ENCODE results near the gene IMMP2L. TPM values are rescaled to one million over a fixed set of nuclear protein-coding genes. Genes with fewer than 3 reads are reported as not detected.

IMMP2L gene
- total and polyA plus RNA-seq, 2 donors (not counting 3 experiments of a cell fraction or from before 2014, with no cell fraction given), result 9.9 to 11.8 TPM

DNA sequence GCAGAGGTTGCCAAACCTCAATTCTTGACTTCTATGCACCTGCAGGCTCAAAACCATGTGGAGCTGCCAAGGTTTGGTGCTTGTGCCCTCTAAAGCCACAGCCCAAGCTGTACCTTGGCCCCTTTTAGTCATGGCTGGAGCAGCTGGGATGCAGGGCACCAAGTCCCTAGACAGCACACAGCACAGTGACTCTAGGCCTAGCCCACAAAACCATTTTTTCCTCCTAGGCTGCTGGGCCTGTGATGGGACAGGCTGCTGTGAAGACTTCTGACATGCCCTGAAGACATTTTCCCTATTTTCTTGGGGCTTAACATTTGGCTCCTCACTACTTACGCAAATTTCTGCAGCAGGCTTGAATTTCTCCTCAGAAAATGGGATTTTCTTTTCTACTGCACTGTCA lies 499.1 kb downstream of the IMMP2L start:
- intact Hi-C loops (cut with micrococcal nuclease), result no loop called here
- ChIA-PET CTCF (no interaction called here), POLR2A (no interaction called here)
- H2AFZ ChIP-seq (ENCODE audit: low read depth, low read length), result no peak overlapping the region
- FAIRE-seq (no peak), DNase-seq (ENCODE audit: low read depth, low spot score) (no peak)
- no peak overlapping the region for H3K4me2 ChIP-seq (ENCODE audit: insufficient read depth, low read length)
- dilution Hi-C loops (cut with MboI; ENCODE audit: extremely low pct_ligation_motif_present, low sequenced_read_pairs), result no loop called here
- no peaks in the 10 kb centered on the region for H3K36me3 ChIP-seq (ENCODE audit: control insufficient read depth in 2 of 2, extremely low read depth in 1 of 2, insufficient read depth in 2 of 2, low read length in 2 of 2)
- no peaks in the 10 kb centered on the region for H3K4me1 ChIP-seq (ENCODE audit: control insufficient read depth, extremely low read depth, insufficient read depth, low read length)
- H3K79me2 ChIP-seq (ENCODE audit: control insufficient read depth, insufficient read depth, low read length), result no peaks in the 10 kb centered on the region
- H3K4me3 ChIP-seq (replicated peaks in 1 of 3; ENCODE audit: insufficient read depth in 1 of 3, low read depth in 1 of 3, low read length in 3 of 3), result no peak overlapping the region
- no peaks in the 10 kb centered on the region for H3K27me3 ChIP-seq (ENCODE audit: control insufficient read depth in 2 of 2, insufficient read depth in 2 of 2, low read length in 2 of 2)
- H3K9ac ChIP-seq (replicated peaks; ENCODE audit: extremely low read depth, insufficient read depth, low read length), result no peak overlapping the region
- H3K27ac ChIP-seq (ENCODE audit: insufficient read depth, low read depth, low read length), result no peak overlapping the region
- no peak for TF ChIP-seq POLR2A (IDR thresholded peaks at IDR 0.05; ENCODE audit: low read depth, low read length)
- no peak for TF ChIP-seq EZH2 (IDR thresholded peaks at IDR 0.05; ENCODE audit: borderline replicate concordance, low read depth, low read length, severe bottlenecking)
- TF ChIP-seq FOS (IDR thresholded peaks at IDR 0.05; ENCODE audit: borderline replicate concordance, insufficient read depth, low read length), result no peak
- TF ChIP-seq MYC (IDR thresholded peaks at IDR 0.05; ENCODE audit: low read depth, low read length), result no peak
- TF ChIP-seq, protein P1, sequence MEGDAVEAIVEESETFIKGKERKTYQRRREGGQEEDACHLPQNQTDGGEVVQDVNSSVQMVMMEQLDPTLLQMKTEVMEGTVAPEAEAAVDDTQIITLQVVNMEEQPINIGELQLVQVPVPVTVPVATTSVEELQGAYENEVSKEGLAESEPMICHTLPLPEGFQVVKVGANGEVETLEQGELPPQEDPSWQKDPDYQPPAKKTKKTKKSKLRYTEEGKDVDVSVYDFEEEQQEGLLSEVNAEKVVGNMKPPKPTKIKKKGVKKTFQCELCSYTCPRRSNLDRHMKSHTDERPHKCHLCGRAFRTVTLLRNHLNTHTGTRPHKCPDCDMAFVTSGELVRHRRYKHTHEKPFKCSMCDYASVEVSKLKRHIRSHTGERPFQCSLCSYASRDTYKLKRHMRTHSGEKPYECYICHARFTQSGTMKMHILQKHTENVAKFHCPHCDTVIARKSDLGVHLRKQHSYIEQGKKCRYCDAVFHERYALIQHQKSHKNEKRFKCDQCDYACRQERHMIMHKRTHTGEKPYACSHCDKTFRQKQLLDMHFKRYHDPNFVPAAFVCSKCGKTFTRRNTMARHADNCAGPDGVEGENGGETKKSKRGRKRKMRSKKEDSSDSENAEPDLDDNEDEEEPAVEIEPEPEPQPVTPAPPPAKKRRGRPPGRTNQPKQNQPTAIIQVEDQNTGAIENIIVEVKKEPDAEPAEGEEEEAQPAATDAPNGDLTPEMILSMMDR (IDR thresholded peaks at IDR 0.05; ENCODE audit: extremely low read depth in 1 of 2, insufficient read depth in 1 of 2, low read depth in 1 of 2, low read length in 2 of 2), result no peak
- TF ChIP-seq POLR2AphosphoS5 (IDR thresholded peaks at IDR 0.05; ENCODE audit: insufficient read depth, low read depth, low read length), result no peak
- no peak for TF ChIP-seq JUN (IDR thresholded peaks at IDR 0.05; ENCODE audit: borderline replicate concordance, insufficient read depth, insufficient read length, low read depth)
- no peak for TF ChIP-seq GATA2 (IDR thresholded peaks at IDR 0.05; ENCODE audit: insufficient read depth, insufficient read length, low read depth, low read length)
- TF ChIP-seq, protein P2, sequence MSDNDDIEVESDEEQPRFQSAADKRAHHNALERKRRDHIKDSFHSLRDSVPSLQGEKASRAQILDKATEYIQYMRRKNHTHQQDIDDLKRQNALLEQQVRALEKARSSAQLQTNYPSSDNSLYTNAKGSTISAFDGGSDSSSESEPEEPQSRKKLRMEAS (IDR thresholded peaks at IDR 0.05; ENCODE audit: insufficient read depth, insufficient read length), result no peak
- no TSS peak for BruUV-seq (replicated peaks)
- no peaks in the 10 kb centered on the region for H4K20me1 ChIP-seq (replicated peaks; ENCODE audit: control insufficient read depth, extremely low read depth, insufficient read depth, low read length)
- H3K9me1 ChIP-seq (replicated peaks; ENCODE audit: control insufficient read depth, extremely low read depth, insufficient read depth, low read length), result no peaks in the 10 kb centered on the region
- no peaks in the 10 kb centered on the region for H3K9me3 ChIP-seq (replicated peaks; ENCODE audit: control insufficient read depth, insufficient read depth, low read length)
